Measurements from ENCODE around the gene MAGI1.

DNA sequence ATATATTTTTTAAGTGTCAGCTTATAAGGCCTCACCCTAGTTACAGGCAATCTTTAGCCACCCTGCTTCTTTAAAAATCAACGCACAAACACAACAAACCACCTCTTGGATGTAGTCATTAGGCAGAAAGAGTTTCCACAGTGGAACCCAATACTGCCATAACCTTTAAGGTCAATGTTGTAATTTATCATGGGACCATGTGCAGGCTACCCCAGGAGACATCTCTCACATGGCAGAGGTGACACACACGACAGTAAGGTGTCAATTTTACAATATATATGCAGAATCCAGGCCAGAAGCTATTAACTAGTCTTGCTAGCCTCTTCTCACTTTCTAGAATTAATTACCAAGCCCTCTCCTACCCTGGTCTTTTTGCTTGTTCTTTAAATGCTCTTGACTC is 336.5 kb downstream of the MAGI1 start:
- no peak for TF ChIP-seq TAF1 (IDR thresholded peaks at IDR 0.05; ENCODE audit: borderline replicate concordance, low read depth, low read length)
- TF ChIP-seq POLR2A (IDR thresholded peaks at IDR 0.05; ENCODE audit: low read depth, low read length): no peak
- no peak for TF ChIP-seq POLR2AphosphoS5 (IDR thresholded peaks at IDR 0.05; ENCODE audit: low read depth, low read length)

Data from GM12892 (cell line).